T-helper 1 cell (primary cell): Measurements from ENCODE around the gene GNA15.
"Not testable (repeated sequence)": the region's sequence is repeated elsewhere in the genome, so short reads cannot be mapped to it uniquely, and the experiment has no call there.

ENCODE experiments used
- DNase-seq, 5 donors: peaks; one replicate each; pipeline ENCODE4 v3.0.0-alpha.2; 2012 to 2020
- total RNA-seq, 4 donors: gene quantifications; one replicate each; lab custom pipeline; 2026; lab: John Stamatoyannopoulos, UW

GNA15 gene, protein sequence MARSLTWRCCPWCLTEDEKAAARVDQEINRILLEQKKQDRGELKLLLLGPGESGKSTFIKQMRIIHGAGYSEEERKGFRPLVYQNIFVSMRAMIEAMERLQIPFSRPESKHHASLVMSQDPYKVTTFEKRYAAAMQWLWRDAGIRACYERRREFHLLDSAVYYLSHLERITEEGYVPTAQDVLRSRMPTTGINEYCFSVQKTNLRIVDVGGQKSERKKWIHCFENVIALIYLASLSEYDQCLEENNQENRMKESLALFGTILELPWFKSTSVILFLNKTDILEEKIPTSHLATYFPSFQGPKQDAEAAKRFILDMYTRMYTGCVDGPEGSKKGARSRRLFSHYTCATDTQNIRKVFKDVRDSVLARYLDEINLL
- 3.2 to 17.8 (median 7.3) reads per million in 4 donors for total RNA-seq

GRCh38 chr19:3135961-3136683, at the start of gene GNA15:
GNA15 (plus strand) TSS chr19:3136033; CDS start chr19:3136451, 418 bp downstream.
- peak; percentile 10 to 73 (median 40) for DNase-seq

- no peak for DNase-seq
These were observed 48.1 kb upstream of the GNA15 start for GRCh38 chr19:3087769-3088168.

- DNase-seq: not testable (repeated sequence)
These were observed 46.5 kb upstream of the GNA15 start for GRCh38 chr19:3089299-3089855.

DNA sequence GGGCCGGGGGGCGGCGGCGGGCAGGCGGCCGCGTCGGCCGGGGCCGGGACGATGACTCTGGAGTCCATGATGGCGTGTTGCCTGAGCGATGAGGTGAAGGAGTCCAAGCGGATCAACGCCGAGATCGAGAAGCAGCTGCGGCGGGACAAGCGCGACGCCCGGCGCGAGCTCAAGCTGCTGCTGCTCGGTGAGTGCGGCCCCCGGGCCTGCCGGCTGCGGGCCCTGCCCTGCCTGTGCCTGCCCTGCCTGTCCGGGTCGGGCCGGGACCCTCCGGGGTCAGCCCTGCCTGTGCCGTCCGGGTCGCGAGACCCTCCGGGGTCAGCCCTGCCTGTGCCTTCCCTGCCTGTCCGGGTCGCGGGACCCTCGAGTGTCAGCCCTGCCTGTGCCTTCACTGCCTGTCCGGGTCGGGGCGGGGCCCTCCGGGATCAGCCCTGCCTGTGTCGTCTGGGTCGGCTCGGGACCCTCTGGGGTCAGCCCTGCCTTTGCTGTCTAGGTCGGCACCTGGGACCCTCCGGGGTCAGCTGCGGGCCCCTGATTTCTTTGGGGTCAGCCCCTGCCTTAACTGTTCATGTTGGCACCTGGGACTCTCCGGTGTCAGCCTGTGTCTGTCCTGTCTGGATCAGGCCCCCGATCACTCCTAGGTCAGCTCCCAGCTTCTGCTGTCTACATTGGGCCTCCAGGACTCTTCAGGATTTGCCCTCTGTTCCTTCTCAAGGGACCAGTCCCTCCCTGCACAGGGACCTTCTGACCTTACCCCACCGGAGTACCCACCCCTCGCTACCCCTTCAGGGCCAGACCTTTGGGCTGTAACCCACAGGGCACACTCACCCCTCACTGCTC, 41.0 kb upstream of the GNA15 start:
- DNase-seq: peak in 3 of 5 donors; percentile 13 to 29 (median 24)

DNA sequence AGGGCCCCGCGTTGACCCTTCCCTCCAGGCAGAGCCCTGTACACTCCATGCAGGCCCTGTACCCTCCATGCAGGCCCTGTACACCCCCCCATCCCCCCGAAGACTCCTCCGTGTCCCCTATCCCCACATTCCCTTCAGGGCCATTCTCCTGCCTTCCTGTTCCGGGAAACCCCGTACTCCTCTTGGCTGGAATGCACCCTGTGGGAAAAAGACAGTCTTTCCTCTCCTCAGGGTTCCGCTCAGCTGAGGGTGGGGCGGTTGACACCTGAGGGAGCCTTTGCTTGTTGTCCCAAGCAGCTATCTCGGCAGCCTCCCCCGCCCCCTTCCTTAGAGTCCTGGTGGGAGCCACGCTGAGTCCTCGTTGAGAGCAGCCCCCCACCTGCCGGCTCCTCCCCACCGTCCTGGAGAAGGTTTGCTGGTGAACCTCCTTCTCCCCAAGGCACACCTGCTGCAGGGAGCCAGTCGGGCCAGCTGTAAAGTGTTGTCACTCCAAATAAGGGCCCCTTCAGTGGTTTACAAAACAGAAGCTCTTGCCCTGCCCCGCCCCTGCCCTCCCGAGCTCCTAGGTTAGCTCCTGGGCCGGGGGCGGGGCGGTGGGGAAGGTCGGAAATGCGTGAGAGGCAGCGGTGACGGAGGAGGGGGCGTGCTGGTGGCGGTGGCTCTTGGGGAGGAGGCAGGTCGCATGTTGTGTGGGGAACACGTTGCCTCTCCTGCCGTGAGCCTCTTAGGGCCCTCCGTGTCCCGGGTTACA, 40.2 kb upstream of the GNA15 start:
- peak; percentile 26 to 66 (median 51) for DNase-seq

GRCh38 chr19:3096267-3096901, 39.4 kb upstream of the GNA15 start:
- no peak for DNase-seq

GRCh38 chr19:3096902-3097326, 38.9 kb upstream of the GNA15 start:
- DNase-seq: no peak

DNA sequence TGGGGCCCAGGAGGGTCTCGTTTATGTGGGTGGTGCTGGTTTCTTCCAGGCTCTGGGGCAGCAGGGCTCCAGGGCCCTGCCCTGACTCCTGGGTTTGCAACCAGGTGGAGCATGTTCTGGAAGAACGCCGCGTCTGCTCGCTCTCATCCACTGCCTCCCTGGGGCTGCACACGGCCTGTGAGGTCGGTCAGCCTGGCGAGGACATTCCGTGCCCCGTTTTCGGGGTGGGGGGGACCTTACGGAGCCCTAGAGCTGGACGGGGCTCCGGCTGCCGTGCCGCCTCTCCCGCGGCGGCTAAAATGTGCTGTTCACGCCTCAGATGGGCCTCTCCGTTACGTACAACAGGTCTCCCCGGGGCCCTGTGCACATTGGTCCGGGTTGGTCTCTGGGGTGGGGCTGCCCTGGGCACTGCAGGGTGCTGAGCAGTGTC, 38.4 kb upstream of the GNA15 start:
- DNase-seq: no peak

DNA sequence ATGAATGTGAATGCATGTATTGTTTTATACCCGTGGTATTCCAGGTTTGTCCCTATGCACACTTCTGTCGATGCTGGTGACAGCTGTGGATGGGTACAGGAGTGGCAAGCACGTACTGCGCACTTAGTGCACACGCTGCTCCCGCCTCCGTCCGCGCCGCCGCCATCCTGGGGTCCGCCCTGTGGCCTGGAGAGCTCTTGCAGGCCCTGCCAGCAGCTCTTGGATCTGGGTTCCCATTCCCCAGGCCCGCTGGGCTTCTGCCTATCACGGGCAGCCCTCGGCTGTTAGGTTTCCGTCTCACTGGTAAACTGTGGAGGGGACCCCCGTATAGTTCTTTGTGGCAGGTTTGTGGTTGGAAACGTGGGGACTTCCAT, 37.7 kb upstream of the GNA15 start:
- DNase-seq: no peak

DNA sequence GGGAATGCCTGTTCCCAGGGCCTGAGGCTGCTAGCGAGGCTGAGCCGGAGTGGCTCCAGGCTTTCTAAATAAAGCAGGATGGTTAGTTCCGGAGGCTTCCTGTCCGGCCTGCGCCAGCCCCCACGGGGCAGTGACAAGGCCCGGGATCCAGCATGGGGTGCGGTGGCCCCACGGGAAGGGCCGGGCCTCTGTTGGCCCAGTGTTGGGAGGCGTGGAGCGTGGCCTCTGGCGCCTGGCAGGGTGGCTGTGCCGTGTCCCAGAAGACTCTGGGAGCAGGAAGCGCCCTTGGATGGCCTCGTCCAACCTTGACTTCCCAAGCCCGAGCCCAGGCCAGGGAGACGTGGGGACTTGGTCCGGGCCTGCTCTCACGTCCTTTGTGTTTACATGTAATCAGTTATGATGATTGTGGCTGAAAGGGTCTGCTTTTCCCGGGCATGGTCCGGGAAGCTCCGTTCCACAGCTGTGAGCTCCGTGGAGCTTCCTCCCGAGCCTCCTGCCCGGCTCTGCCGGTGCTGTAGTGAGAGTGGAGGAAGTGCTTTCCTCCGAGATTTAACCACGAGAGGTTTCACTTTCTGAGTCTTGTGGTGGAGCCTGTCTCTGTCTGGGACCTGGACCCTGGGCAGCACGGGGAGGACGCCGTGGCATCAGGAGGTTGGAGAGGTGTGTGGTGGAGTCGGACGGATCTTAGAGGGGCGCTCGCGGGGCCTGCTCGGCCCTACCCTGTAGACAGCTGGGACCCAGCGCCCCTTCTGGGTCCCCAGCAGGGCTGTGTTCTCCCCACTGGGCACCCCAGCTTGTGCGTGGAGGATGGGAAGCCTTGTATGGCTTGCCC, 37.1 kb upstream of the GNA15 start:
- DNase-seq: peak in 1 of 5 donors; percentile 23

DNA sequence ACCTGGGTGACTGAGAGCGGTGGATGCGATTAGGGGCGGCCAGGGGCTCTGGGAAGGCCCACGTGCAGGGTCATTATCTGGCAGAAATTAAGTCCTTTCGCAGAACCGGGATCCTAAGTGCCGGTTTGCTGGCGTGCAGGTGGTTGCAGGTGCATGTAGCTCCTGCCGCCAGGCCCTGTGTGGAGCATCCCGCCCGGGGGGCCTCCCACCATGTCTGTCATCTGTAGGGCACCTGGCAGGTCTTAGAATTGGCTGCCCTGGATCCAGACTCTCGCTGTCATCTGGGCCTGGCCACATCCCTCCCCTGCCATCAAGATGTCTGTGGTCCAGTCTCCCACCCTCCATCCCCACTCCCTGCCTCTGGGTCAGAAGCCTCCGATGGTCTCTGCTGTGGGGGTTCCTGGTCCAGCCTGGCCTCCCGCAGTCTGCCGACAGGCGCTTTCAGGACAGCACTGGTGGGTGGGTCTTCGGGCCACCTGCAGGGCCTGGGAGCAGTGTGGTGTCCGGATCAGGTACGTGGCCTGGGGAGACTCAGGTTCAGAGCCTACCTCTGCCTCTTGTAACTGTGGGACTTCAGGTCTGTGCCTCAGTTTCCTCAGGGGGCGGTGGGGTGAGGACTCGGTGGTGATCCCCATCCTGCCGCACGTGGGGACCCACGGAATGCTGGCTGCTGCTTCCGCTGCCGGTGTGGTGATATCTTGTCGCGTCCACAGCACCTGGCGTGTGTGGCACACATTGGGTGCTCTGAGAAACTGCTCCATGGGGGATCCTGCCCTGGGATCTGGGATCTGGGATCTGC, 36.3 kb upstream of the GNA15 start:
- no peak for DNase-seq

DNA sequence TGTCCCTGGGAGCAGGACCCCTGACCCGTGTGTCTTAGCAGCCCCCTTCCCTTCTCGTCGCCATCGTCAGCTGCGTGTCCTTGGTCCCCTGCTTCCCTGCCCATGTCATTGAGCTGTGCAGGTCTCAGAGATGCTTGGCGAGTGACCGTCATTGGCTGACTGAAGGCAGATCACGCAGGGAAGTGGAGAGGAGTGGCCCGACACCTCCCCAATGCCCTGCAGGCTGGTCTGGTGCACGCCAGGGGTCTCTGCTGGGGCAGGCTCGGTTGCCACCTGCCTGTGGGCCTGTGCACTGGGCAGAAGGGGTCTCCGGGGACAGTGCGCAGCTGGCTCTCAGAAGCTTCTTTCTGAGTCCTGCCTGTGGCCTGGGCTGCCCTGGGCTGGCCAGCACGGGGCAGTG, 35.5 kb upstream of the GNA15 start:
- DNase-seq: no peak

DNA sequence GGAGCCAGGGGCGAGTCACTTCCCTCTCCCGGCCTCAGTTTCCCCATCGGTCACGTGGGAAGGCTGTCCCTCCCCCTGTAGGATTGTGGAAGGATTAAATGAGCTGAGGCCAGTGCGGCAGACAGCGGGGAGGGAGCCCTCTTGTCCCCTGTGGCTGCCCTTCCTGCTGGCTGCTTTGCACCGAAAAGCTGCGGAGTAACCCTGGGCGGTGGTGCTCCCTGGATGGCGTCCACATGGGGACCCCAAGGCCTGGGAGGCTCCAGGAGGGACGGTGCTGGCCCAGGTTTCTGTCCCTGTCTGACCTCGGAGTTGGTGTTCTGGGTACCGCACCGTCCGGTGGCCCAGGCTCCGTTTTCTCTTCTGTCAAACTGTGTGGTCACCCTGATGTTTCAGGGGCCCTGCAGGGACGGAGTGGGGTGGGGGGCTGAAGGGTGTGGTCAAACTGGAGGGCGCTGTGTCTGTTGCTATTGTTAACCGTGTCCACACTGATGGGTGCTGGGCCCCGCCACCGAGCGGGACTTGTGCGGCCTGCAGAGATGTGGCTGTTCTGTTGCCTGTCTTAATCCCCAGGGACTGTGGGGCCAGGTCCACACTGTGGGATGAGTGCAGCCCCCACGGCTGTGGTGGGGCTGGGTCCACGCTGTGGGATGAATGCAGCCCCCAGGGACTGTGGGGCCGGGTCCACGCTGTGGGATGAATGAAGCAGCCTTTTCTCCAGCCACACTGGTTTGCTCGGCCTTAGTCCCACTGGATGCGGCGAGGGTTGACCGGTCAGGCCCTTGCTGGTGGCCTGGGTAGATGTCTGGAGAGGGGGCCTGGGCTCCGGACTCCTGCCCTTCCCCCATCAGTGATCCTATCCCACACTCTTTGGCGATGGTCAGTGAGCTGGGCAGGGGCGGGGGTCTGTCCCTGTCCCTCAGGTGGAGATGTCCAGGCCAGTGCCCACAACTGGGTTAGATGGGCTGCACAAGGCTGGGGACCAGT, 34.8 kb upstream of the GNA15 start:
- DNase-seq: no peak

DNA sequence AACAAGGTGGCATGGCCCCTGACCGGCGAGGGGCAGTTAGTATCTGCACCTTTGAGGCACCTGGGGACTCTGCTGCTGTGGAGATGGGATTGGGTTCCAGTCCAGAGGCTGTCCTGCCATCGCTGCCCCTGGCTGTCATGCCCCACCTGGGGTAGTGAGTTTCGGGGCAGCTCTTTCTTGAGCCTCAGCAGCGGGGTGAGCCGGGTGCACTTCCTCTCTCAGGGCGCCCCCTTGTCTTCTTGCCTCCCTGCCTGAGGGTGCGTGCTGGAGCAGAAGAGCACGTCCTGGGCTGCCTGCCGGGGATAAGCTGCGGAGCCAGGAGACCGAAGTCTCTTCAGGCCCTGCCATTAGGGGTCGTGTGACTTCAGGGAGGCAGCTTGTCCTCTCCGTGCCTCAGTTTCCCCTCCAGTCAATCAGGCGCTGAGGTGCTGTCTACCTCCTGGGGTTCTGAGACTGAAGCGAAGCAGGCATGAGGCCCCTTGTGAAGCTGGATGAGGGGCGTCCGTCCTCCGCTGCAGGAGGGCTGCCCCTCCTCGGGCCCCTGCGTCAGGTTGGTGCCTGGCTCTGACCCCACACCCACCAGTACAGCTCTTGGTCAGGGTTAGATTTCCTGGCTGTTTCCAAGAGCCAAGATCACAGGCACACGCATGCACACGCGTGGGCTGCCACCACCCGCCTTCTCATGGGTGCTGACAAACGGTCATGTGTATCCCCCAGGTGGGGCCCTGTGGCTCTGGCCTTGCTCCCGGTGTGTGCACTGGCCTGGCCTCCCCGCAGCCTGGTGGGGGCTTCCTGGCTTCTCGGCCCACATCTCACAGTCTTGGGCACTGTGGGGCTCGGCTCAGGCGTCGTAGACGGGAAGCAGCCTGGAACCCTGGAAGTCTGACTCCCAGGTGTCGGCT, 33.3 kb upstream of the GNA15 start:
- DNase-seq: no peak

- no peak for DNase-seq
These were observed 31.2 kb upstream of the GNA15 start for GRCh38 chr19:3104708-3104983.

DNA sequence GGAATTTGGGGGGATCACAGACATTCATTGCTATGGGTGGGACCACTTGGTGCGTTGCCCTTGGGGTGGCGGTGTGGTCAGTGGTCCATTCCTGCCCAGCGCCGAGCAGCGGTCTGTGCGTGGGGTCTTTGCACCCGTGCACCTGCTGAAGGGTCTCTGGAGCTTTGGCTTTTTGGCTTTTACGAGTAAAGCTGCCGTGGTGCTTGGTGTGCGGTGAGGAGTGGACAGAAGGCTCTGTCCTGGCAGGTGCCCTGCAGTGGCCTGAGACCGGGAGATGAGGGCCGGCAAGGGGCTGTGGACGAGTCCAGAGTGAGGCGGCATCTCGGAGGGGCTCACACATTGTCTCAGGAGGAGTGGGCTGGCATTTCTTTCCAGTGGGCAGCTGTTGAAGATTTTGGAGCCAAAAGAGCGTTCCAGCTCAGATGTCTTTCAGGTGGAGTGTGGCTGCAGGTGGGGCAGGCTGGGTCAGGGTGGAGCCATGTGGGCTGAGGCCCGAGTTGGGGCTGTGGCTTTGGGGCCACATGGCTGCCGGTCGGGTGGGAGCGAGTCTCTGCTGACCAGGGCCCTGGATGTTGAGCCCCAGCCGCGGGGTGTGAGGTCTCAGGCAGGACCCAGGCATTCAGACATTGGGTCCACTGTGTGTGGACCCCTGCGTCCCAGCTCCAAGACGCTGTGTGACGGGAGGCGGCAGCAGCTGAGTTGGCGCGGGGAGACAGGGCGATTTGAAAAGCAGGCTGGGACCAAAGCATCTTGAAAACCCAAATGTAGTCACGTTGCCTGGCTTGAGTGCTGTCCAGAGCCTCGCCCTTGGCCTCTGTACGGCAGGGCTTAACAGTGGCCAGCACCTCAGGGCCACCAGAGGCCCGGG, 30.0 kb upstream of the GNA15 start:
- DNase-seq: no peak
